ENCODE data around the gene ICA1. TPM values are rescaled to one million over a fixed set of nuclear protein-coding genes. Genes with fewer than 3 reads are reported as not detected.

ICA1 gene
- polyA plus RNA-seq, 1 donor (not counting 4 experiments of a cell fraction or from before 2014, with no cell fraction given) = 1.9 TPM

GRCh38 chr7:8260871-8261694, 884 bp downstream of the ICA1 start:
- no peak overlapping the region for H3K27ac ChIP-seq (ENCODE audit: control insufficient read depth, insufficient read depth, low read length)

GRCh38 chr7:8259586-8260222, 2.3 kb downstream of the ICA1 start:
- FAIRE-seq = no peak
- H2AFZ ChIP-seq (ENCODE audit: control insufficient read depth, low read length) = no peak overlapping the region
- no peaks in the 10 kb centered on the region for H3K36me3 ChIP-seq (ENCODE audit: control insufficient read depth in 2 of 2, extremely low read depth in 1 of 2, insufficient read depth in 2 of 2, low read length in 2 of 2)
- H3K27ac ChIP-seq (ENCODE audit: control insufficient read depth, insufficient read depth, low read length) = no peak overlapping the region
- H3K4me3 ChIP-seq (ENCODE audit: control insufficient read depth in 2 of 3, extremely low read depth in 1 of 3, insufficient read depth in 2 of 3, low read depth in 1 of 3, low read length in 3 of 3) = no peak overlapping the region
- no peak overlapping the region for H3K4me2 ChIP-seq (ENCODE audit: control insufficient read depth, extremely low read depth, insufficient read depth, low read depth, low read length)
- DNase-seq (ENCODE audit: low read depth, low spot score) = no peak
- H3K79me2 ChIP-seq (ENCODE audit: control insufficient read depth, insufficient read depth, low read length) = no peaks in the 10 kb centered on the region
- no peaks in the 10 kb centered on the region for H4K20me1 ChIP-seq (ENCODE audit: control insufficient read depth, extremely low read depth, insufficient read depth, low read length)
- TF ChIP-seq CTCF (optimal IDR thresholded peaks at IDR 0.05 in 1 of 3, IDR thresholded peaks at IDR 0.05 in 1 of 3, conservative IDR thresholded peaks at IDR 0.05 in 1 of 3; ENCODE audit: extremely low read depth in 1 of 3, insufficient read depth in 2 of 3, low read length in 3 of 3) (no peak), EZH2 (IDR thresholded peaks at IDR 0.05; ENCODE audit: low read length) (no peak)
- H3K27me3 ChIP-seq (ENCODE audit: control insufficient read depth, extremely low read depth, insufficient read depth, low read length) = peaks cover 4% of the 10 kb centered on the region
- H3K9me3 ChIP-seq (ENCODE audit: control insufficient read depth, low read depth, low read length) = no peaks in the 10 kb centered on the region
- H3K9me1 ChIP-seq (ENCODE audit: control insufficient read depth, extremely low read depth, insufficient read depth, low read length) = no peaks in the 10 kb centered on the region
- dilution Hi-C loops (cut with MboI; ENCODE audit: extremely low pct_ligation_motif_present, low sequenced_read_pairs) = no loop called here
- H3K9ac ChIP-seq (ENCODE audit: control insufficient read depth, extremely low read depth, insufficient read depth, low read length) = no peak overlapping the region
- H3K4me1 ChIP-seq (ENCODE audit: control insufficient read depth, extremely low read depth, insufficient read depth, low read length) = no peaks in the 10 kb centered on the region

More at GRCh38 chr7:8260871-8261694, 884 bp downstream of the ICA1 start:
- DNase-seq (ENCODE audit: low read depth, low spot score) (no peak), FAIRE-seq (no peak)
- Histone ChIP-seq H3K4me2 (ENCODE audit: control insufficient read depth, extremely low read depth, insufficient read depth, low read depth, low read length) (peak overlapping the region; percentile 58), H3K9ac (ENCODE audit: control insufficient read depth, extremely low read depth, insufficient read depth, low read length) (peak overlapping the region; percentile 33), H2AFZ (ENCODE audit: control insufficient read depth, low read length) (peak overlapping the region; percentile 60), H3K9me3 (ENCODE audit: control insufficient read depth, low read depth, low read length) (no peaks in the 10 kb centered on the region), H4K20me1 (ENCODE audit: control insufficient read depth, extremely low read depth, insufficient read depth, low read length) (no peaks in the 10 kb centered on the region), H3K79me2 (ENCODE audit: control insufficient read depth, insufficient read depth, low read length) (no peaks in the 10 kb centered on the region), H3K36me3 (ENCODE audit: control insufficient read depth in 2 of 2, extremely low read depth in 1 of 2, insufficient read depth in 2 of 2, low read length in 2 of 2) (no peaks in the 10 kb centered on the region), H3K4me3 (ENCODE audit: control insufficient read depth in 2 of 3, extremely low read depth in 1 of 3, insufficient read depth in 2 of 3, low read depth in 1 of 3, low read length in 3 of 3) (peak overlapping the region; percentile 42 to 66 (median 56)), H3K27me3 (ENCODE audit: control insufficient read depth, extremely low read depth, insufficient read depth, low read length) (peaks cover 4% of the 10 kb centered on the region), H3K4me1 (ENCODE audit: control insufficient read depth, extremely low read depth, insufficient read depth, low read length) (no peaks in the 10 kb centered on the region), H3K9me1 (ENCODE audit: control insufficient read depth, extremely low read depth, insufficient read depth, low read length) (no peaks in the 10 kb centered on the region)
- dilution Hi-C loops (cut with MboI; ENCODE audit: extremely low pct_ligation_motif_present, low sequenced_read_pairs) = no loop called here
- TF ChIP-seq EZH2 (IDR thresholded peaks at IDR 0.05; ENCODE audit: low read length) = no peak
- no peak for TF ChIP-seq CTCF (optimal IDR thresholded peaks at IDR 0.05 in 1 of 3, IDR thresholded peaks at IDR 0.05 in 1 of 3, conservative IDR thresholded peaks at IDR 0.05 in 1 of 3; ENCODE audit: extremely low read depth in 1 of 3, insufficient read depth in 2 of 3, low read length in 3 of 3)

Data from keratinocyte (primary cell).